IPS-18a (cell line): ENCODE data around the gene ZDBF2.
"Not testable (repeated sequence)": the region's sequence is repeated elsewhere in the genome, so short reads cannot be mapped to it uniquely, and the experiment has no call there.

Experiments used
- H3K27ac ChIP-seq: one replicate; pipeline ENCODE4 v1.5.1; 2013; ENCODE audit warnings: low read length
- H3K27me3 ChIP-seq: one replicate; pipeline ENCODE4 v1.6.1; 2013; ENCODE audit warnings: mild to moderate bottlenecking, low read length; ENCODE audit not compliant: control insufficient read depth, insufficient read depth
- H3K36me3 ChIP-seq: one replicate; pipeline ENCODE4 v1.6.1; 2013; ENCODE audit warnings: low read depth, low read length; ENCODE audit not compliant: control insufficient read depth
- H3K4me1 ChIP-seq: one replicate; pipeline ENCODE4 v1.6.1; 2013; ENCODE audit warnings: low read depth, low read length; ENCODE audit not compliant: control insufficient read depth
- H3K4me3 ChIP-seq: one replicate; pipeline ENCODE4 v1.5.1; 2013; ENCODE audit warnings: low read length
- H3K9ac ChIP-seq: one replicate; pipeline ENCODE4 v1.6.1; 2013; ENCODE audit warnings: mild to moderate bottlenecking, low read length, moderate library complexity
- H3K9me3 ChIP-seq: one replicate; pipeline ENCODE4 v1.6.1; 2013; ENCODE audit warnings: low read depth, low read length; ENCODE audit not compliant: control insufficient read depth

Gene ZDBF2

DNA sequence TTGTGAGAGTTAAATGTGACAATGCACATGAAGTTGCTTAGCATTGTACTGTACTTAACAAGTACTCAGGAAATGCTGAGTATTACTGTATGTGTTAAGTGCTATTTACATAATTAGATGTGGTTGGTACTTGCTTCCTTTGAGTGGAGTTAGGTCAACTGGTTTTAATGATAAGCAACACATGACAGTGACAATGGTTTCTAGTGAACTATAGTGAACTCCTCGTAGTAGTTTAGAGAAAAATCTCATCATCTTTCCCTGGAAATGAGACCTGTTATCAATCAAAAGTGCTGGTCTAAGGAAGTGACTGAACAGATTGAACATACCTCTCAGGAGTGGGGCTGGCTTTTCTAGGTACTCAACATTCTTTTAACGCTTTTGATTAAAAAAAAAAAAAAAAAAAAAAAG, 29.2 kb upstream of the ZDBF2 start:
- no peaks in the 10 kb centered on the region for H3K9me3 ChIP-seq
- no peaks in the 10 kb centered on the region for H3K27me3 ChIP-seq
- H3K9ac ChIP-seq, result no peak overlapping the region
- H3K36me3 ChIP-seq, result no peaks in the 10 kb centered on the region
- no peaks in the 10 kb centered on the region for H3K4me1 ChIP-seq
- H3K27ac ChIP-seq, result no peak overlapping the region
- H3K4me3 ChIP-seq, result no peak overlapping the region

DNA sequence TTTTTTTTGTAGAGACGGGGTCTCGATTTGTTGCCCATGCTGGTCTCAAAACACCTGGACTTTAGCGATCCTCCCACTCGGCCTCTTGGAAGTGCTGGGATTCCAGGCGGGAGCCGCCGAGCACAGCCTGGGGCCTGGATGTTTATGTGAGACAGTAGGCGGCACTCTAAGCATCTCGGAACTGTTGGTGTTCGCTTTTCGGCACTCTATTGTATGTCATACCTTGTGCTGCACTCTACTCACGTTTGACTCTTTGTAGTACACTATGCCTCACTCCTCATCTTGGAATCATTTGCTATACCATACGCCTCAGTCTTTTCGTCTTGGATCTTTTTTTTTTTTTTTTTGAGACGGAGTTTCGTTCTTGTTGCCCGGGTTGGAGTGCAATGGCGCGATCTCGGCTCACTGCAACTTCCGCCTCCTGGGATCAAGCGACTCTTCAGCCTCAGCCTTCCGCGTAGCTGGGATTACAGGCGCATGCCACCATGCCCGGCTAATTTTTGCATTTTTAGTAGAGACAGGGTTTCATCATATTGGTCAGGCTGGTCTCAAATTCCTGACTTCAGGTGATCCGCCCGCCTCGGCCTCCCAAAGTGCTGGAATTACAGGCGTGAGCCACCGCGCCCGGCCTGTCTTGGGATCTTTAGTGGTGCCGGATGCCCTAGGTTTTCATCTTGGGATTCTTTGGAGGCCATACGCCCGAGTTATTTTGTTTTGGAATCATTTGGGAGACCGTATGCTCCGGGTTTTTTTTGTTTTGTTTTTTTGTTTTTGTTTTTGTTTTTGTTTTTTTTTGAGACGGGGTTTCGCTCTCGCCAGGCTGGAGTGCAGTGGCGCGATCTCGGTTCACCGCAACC, 24.2 kb upstream of the ZDBF2 start:
- H3K9ac ChIP-seq, result no peak overlapping the region
- no peaks in the 10 kb centered on the region for H3K27me3 ChIP-seq
- no peak overlapping the region for H3K4me3 ChIP-seq

GRCh38 chr2:206253125-206253776, 21.2 kb upstream of the ZDBF2 start:
- Histone ChIP-seq H3K4me3 (no peak overlapping the region), H3K9me3 (no peaks in the 10 kb centered on the region), H3K4me1 (no peaks in the 10 kb centered on the region), H3K27me3 (no peaks in the 10 kb centered on the region), H3K36me3 (no peaks in the 10 kb centered on the region), H3K9ac (no peak overlapping the region), H3K27ac (no peak overlapping the region)

More for the DNA sequence above, 24.2 kb upstream of the ZDBF2 start:
- Histone ChIP-seq H3K36me3 (no peaks in the 10 kb centered on the region), H3K4me1 (no peaks in the 10 kb centered on the region), H3K9me3 (no peaks in the 10 kb centered on the region), H3K27ac (no peak overlapping the region)

DNA sequence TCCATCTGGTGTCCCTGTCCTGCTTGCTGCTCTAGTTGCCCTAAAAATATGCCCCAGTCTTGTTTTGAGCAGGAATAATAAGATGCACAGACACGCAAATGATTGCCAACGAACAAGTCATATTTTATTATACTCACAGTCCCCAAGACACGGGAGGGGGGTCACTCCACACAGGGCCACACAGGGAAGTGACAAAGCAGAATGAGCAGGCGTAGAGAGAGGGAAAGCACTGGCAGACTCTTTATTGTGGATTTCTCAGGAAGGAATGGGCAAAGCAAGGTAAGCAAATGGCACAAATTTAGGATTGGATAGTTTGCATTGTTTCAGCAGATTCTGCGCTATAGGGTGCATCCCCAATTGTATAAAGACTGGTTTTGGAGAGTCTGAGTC, 20.7 kb upstream of the ZDBF2 start:
- Histone ChIP-seq H3K4me3 (no peak overlapping the region), H3K36me3 (no peaks in the 10 kb centered on the region), H3K4me1 (no peaks in the 10 kb centered on the region), H3K9me3 (no peaks in the 10 kb centered on the region), H3K27me3 (no peaks in the 10 kb centered on the region), H3K27ac (no peak overlapping the region), H3K9ac (no peak overlapping the region)

DNA sequence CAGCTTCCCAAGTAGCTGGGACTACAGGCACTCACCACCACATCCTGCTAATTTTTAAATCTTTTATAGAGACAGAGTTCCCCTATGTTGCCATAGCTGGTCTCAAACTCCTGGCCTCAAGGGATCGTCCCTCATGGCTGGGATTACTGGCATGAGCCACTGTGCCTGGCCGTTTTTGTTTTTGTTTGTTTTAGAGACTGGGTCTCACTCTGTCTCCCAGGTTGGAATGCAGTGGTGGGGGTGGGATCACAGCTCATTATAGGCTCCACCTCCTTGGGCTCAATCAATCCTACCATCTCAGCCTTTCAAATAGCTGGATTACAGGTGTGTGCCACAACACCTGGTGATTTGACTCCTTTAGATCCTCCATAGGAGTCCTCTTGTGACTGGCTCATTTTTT, 19.5 kb upstream of the ZDBF2 start:
- Histone ChIP-seq H3K27me3 (no peaks in the 10 kb centered on the region), H3K4me1 (no peaks in the 10 kb centered on the region), H3K4me3 (no peak overlapping the region), H3K9ac (no peak overlapping the region), H3K36me3 (no peaks in the 10 kb centered on the region), H3K9me3 (no peaks in the 10 kb centered on the region), H3K27ac (no peak overlapping the region)

- no peak overlapping the region for H3K27ac ChIP-seq
- H3K9ac ChIP-seq, result no peak overlapping the region
- no peaks in the 10 kb centered on the region for H3K9me3 ChIP-seq
- H3K36me3 ChIP-seq, result no peaks in the 10 kb centered on the region
- no peaks in the 10 kb centered on the region for H3K4me1 ChIP-seq
- no peak overlapping the region for H3K4me3 ChIP-seq
- H3K27me3 ChIP-seq, result peaks cover 3% of the 10 kb centered on the region
Measured at GRCh38 chr2:206256706-206257205, 17.7 kb upstream of the ZDBF2 start.

- H3K4me1 ChIP-seq, result no peaks in the 10 kb centered on the region
- no peaks in the 10 kb centered on the region for H3K9me3 ChIP-seq
- H3K4me3 ChIP-seq, result no peak overlapping the region
- H3K27me3 ChIP-seq, result peaks cover 3% of the 10 kb centered on the region
- H3K27ac ChIP-seq, result no peak overlapping the region
- H3K9ac ChIP-seq, result no peak overlapping the region
- H3K36me3 ChIP-seq, result no peaks in the 10 kb centered on the region
Measured at GRCh38 chr2:206257350-206257749, 17.1 kb upstream of the ZDBF2 start.

DNA sequence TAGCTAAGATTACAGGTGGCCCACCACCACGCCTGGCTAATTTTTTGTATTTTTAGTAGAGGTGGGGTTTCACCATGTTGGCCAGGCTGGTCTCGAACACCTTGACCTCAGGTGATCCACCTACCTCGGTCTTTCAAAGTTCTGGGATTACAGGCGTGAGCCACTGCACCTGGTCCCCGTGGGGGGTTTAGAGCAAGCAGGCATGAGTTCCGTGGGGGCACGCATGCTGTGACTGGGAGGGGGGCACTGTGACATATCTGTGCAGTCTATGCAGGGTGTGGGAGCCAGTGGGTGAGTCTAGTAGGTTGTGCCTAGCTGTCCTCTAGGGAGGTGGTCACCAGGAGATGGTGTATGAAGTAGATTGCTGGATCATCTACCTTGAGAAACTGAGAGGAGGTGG, 16.6 kb upstream of the ZDBF2 start:
- no peak overlapping the region for H3K9ac ChIP-seq
- H3K9me3 ChIP-seq, result no peaks in the 10 kb centered on the region
- H3K27ac ChIP-seq, result no peak overlapping the region
- H3K4me1 ChIP-seq, result peaks cover 2% of the 10 kb centered on the region
- H3K36me3 ChIP-seq, result no peaks in the 10 kb centered on the region
- H3K27me3 ChIP-seq, result peaks cover 8% of the 10 kb centered on the region
- H3K4me3 ChIP-seq, result no peak overlapping the region

- H3K27me3 ChIP-seq, result peaks cover 16% of the 10 kb centered on the region
- H3K4me3 ChIP-seq, H3K9ac ChIP-seq, H3K36me3 ChIP-seq, H3K9me3 ChIP-seq, H3K27ac ChIP-seq, H3K4me1 ChIP-seq: not testable (repeated sequence)
Measured at GRCh38 chr2:206258615-206259014, 15.8 kb upstream of the ZDBF2 start.

GRCh38 chr2:206259376-206260187, 14.9 kb upstream of the ZDBF2 start:
- no peaks in the 10 kb centered on the region for H3K9me3 ChIP-seq
- H3K36me3 ChIP-seq, result no peaks in the 10 kb centered on the region
- no peak overlapping the region for H3K4me3 ChIP-seq
- H3K4me1 ChIP-seq, result peaks cover 10% of the 10 kb centered on the region
- peaks cover 26% of the 10 kb centered on the region for H3K27me3 ChIP-seq
- no peak overlapping the region for H3K27ac ChIP-seq
- H3K9ac ChIP-seq, result no peak overlapping the region

DNA sequence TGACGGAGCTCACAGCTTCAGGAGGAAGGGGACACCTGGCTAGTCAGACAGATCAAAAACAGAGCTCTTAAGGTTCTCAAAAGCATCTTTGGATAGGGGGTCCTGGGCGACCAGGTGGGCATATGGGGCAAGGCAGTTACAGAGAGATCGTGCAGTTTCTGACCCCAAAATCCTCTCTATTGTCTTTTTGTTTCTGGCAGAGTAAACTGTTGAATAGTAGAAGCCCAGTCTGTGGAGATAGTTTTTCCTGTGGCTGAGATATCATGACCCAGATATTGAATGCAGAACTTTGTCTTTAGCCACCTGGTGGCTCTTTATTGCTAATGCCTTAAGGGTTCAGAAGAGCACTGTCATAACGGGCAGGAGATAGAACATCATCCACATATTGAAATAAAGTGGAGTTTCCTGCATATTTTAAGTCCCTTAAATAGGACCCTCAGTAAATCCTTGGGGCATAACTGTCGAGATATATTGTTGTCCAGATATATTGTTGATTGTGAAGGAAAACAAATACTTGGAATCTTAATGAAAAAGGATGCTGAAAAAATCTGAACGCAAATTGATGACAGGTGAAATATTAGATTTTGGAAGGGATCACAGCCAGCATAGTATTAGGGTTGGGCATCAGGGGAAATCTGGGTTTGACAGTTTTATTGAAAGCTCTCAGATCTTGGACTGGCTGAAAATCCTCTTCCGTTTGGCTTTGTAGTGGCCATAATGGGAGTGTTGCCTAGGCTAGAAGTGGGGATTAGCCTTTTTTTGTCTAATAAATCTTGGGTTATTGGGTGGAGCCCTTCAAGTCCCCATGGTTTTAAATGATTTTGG, 14.1 kb upstream of the ZDBF2 start:
- Histone ChIP-seq H3K4me1 (peaks cover 10% of the 10 kb centered on the region), H3K9ac (no peak overlapping the region), H3K27ac (no peak overlapping the region), H3K27me3 (peaks cover 34% of the 10 kb centered on the region), H3K4me3 (no peak overlapping the region), H3K9me3 (no peaks in the 10 kb centered on the region), H3K36me3 (no peaks in the 10 kb centered on the region)
